NCI-H1105 treated with DMSO at 0.1 percent for 48 hours (cell line): ENCODE results near the gene ALG5.
A peak's percentile ranks its signal among the peaks of the same experiment; 100 is the strongest.

Experiments used
- DNase-seq: peaks from one replicate; lab custom pipeline; 2025; lab: John Stamatoyannopoulos, UW

Gene ALG5

DNA sequence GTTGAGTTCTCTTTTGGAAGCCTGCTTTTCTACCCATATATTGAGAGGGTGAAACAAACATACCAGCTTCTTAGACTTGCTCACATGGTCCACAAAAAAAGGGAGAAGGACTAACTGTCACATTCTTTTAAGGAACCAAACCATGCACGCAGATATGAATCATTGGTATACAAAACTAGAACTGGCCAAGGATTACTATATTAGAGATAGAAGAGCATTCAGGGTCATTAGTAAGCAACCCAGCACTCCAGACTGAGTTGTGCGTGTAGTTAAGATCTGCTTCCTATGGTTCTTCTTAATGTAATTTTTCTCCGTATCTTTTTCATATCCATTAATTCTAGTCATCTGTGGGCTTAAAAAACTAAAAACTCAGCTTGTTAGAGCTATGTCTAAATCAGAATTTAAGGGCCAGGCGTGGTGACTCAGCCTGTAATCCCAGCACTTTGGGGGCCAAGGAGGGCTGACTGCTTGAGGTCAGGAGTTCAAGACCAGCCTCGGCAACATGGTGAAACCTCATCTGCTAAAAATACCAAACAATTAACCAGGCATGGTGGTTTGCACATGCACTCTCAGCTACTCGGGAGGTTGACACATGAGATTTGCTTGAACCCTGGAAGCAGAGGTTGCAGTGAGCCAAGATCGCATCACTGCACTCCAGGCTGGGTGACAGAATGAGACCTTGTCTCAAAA lies 19.6 kb downstream of the ALG5 start:
- DNase-seq = no peak

DNA sequence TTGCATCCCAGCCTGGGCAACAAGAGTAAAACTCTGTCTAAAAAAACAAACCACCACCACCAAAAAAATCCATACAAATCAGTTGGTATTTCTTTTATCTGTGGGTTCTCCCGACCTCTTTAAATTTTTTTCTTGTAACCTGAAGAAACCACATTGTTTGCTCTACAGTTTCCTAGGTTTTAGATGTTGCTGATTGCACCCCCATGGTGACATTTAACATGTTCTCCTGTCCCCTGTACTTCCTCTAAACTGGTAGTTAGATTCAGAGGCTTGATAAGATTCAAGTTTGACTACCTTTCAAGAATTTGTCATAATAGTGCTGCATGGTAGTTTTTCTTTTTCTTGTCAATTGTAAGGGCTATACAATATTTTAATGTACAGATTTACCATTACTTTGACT lies 24.0 kb downstream of the ALG5 start:
- no peak for DNase-seq

GRCh38 chr13:36973621-36974295 lies 25.4 kb downstream of the ALG5 start:
- no peak for DNase-seq

- no peak for DNase-seq
Observed at GRCh38 chr13:36973009-36973408, 26.1 kb downstream of the ALG5 start.

DNA sequence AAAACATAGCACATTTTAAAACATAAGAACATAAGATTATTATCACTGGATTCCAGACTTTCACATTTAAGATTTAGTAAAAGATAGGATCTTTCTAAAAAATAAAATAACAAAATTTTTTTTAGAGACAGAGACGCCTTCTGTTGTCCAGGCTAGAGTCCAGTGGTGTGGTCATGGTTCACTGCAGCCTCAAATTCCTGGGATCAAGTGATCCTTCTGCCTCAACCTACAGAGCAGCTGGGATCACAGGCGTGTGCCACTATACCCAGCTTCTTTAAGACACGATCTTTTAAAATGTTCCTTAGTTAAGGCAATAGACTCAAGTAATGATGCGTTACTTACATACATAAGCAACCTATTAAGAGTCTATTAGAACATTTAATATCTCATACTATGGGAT lies 32.7 kb downstream of the ALG5 start:
- DNase-seq = no peak

GRCh38 chr13:36965767-36966166 lies 33.4 kb downstream of the ALG5 start:
- no peak for DNase-seq

DNA sequence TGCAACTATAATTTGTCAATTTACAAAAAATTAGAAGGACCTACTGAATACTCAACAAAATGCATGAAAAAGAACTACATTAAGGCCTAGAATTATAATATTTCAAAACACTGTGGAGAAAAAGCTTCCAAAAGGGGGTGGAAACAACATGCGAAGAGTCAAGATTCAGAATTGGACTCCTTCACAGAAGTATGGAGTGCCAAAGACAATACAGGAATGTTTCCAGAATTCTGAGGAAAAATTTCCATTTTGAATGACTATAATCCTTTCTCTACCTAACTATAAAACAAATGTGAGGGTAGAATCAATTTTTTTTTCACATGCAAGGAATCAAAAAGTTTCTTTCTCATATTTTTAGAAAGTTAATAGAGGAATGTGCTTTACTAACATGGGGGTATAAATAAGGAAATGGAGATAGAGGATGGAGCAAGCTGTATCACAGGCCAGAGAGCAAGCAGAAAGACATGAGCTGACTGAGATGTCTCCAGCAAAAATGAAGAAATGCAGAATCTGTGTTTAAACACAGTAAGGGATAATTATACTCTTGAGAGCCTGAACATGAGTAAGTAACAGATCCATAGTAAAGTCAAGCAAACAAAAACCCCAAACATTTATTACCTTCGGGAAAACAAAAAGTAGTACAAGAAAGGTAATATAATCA lies 39.6 kb downstream of the ALG5 start:
- DNase-seq = no peak

DNA sequence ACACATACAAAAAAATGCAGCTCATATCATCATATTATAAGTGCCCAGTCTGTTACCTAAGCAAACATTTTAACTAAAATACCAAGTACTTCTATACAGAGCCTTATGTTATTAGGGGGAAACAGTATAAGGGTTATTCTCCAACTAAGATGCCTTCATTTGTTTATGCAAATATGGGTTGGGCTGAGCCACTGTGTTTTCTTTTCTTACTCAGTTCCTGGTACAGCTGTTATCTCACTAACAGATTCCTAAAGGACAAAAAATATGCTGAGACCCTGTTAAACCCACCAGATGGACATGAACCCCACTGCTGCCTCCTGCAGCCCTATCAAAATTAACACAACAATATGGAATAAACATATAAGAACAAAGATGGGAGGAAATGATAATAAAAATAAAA lies 44.6 kb downstream of the ALG5 start:
- DNase-seq = no peak

DNA sequence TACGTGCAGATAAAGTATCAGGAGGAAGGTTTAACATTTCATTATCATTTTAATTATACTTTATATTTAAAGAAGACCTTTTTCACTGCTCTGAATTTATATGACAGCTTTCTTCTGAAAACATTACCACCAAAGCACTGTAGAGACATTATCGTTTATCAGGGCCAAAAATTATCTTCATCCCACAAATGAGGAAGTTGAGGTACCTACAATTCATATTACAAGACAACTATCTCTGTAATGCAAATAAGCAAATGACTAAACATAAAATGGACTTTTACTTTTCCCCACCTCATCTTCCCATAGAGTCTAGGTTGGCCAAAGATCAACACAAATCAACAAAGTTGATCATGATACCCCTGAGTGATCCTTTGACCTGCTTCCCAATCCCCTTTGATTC lies 48.2 kb downstream of the ALG5 start:
- DNase-seq = no peak

GRCh38 chr13:36950330-36950729 lies 48.8 kb downstream of the ALG5 start:
- DNase-seq = no peak

GRCh38 chr13:36945078-36945477 lies 54.1 kb downstream of the ALG5 start:
- no peak for DNase-seq

DNA sequence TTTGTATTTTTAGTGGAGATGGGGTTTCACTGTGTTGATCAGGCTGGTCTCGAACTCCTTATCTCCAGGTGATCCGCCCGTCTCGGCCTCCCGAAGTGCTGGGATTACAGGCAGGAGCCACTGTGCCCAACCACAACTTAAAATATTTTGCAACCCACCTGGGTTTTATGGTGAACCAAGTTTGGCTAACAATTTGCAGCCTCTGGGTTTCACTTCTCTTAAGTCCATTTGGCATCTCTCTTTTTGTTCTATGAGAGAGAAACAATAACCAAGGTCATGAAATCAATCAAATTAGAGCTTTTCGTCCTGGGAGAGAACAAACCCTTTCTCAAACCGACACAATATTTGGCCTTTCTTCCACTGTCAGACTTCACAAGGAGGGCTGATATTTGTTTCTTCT lies 73.5 kb downstream of the ALG5 start:
- DNase-seq = no peak

DNA sequence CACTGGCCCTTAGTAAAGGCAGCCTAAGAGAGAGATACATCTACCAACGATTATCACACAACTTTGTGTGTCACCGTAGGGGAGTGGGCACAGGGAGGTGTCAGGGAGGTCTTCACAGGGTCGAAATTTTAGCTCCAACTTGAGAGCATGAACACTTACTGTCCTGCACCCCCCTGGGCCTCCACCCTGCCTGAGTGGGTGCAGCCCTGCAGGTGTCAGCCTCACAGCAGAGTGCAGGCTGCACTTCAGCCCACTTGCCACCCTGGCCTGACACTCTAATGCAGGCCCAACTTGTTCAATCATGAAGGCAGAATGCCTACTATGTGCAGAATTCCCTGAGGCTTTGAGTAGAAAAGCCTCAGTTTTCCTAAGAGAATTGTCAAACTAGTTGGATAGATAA lies 75.1 kb downstream of the ALG5 start:
- no peak for DNase-seq

DNA sequence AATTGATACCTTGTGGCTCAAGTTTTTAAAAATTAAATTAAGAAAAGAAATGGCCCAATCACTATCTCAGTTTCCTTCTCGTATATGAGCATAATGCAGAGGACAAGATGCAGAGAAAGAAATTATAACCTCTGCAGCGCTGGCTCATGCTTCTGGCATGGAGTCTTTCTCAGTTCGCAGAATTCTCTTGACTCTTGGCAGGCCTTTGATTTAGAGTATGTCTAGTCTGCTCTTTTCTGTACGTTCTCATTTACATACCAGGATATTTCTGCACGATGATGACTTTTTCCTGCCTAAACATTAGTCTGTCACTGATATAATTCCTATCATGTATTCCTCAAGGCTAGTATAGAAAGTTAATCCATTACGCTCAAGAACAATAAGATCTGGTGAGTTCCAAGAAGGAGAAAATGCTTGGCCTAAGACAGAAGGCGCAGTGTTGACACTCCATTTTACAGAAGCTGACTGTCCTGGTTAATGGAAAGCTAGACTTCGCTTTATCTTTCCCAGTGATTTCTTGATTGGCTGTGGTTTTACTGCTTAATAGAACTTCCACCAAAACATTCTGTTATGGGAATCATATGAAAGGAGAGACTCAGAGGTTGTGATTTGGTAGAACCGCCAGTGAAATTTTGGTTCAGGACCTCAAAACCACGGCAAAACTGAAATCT lies 77.4 kb downstream of the ALG5 start:
- DNase-seq = no peak

DNA sequence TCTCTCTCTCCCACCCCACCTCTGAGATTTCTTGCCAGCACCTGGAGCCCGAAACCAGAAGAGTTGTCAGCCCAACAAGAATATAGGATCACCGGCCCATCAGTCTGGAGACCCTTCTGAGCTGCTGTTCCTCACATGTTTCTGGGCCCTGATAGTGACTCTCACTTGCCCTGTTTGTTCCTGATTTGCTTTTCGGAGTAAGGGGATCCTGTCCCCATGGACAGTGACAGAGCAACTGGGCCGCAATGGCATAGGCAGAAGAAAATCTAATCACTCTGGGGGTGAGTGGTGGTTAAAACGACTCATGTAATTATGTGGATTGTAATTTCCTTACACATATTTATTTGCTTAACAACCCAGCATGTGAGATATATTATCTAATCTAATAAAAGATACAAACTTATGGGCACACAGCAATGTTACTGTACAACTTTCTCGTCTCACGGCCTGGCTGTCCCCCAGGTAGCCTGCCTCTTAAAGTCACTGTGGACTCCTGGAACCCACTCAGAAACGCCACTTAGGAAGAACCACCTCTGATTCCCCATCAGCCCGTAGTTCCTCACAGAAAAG lies 78.4 kb downstream of the ALG5 start:
- DNase-seq = peak; percentile 32

GRCh38 chr13:36919833-36920615 lies 79.1 kb downstream of the ALG5 start, which contains the start of gene SMAD9:
SMAD9 (minus strand) TSS chr13:36920238; CDS start chr13:36879689, 40,549 bp downstream.
- peak; percentile 78 for DNase-seq

GRCh38 chr13:36919171-36919832 lies 79.8 kb downstream of the ALG5 start:
- DNase-seq = peak; percentile 78

DNA sequence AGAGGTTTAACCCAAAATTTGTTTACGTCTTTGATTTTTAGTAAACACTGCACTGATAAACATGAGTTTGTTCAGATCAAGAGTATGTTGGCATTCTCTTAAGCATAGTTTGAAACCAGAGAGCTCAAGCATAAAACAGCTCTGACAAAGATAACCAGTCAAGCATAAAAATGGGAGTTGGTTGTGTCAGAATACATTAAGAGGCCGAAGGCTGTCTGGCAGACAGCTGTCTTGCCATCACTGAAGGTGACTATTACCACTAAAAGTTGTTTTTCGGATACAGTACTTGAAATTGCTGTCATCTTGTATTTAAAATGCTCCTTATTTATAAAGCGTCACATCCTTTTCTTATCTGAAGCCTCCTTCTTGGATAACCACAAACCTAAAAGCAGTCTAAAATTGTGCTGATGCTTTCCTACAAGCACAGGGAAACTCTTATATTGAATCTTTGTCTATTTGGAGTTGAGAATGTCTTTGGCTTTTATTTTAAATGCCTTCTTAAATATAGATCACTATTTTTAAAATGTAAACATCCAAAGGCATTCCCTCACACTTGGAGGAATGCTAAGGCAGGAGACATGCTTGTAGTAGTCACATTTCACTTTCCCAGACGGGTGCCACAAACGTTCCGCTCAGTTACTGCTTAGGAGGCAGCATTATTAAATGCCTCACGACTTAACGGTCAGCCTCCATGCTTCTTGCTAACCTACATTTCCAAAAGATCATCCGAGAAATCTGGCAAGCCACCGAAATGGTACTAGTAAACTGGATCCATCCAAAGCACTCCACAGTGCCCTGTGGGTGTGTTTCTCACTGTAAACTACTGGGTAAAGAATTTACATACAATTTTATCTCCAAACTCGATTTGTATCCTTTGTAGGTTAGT lies 80.7 kb downstream of the ALG5 start:
- DNase-seq = peak; percentile 56

DNA sequence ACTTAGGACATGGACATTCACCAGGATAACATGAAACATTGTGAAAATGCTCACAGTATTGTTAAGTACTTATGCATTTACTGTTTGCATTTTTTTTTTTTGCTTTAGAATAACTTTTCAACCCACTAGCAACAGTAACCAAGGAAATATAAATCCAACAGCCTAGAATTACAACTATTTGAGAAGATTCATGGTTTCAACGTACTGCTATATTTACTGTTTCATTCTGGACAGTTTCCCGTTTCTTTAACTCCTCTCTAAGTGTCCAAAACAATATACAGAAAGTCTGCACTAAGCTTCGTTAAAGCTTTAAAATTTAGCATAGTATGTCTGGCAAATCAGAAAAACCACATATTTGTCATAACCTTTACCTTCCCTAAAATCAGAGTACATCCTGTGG lies 81.8 kb downstream of the ALG5 start:
- DNase-seq = no peak
